GM13977 (cell line): ENCODE results near the gene RPS6KL1.

Experiments used
- DNase-seq: peaks from one replicate; pipeline ENCODE4 v3.0.0; 2012; ENCODE audit warnings: low spot score
- CTCF ChIP-seq: IDR thresholded peaks from 2 replicates; pipeline ENCODE4 v1.5.1; 2012; ENCODE audit warnings: mild to moderate bottlenecking, control low read depth; ENCODE audit not compliant: insufficient read depth; ENCODE audit errors: extremely low read depth, missing control alignments
- in situ Hi-C: fragments of 300-500 bp; cut with MboI; formaldehyde crosslinking; loops from one replicate; pipeline ENCODE4 v1.12.0; 2022; ENCODE audit warnings: low sequenced_read_pairs, low pct_unique_long_range_greater_than_20kb, mixed read lengths, inconsistent platforms; ENCODE audit not compliant: unreplicated experiment

RPS6KL1 gene

GRCh38 chr14:74929242-74929641 lies 6.2 kb upstream of the RPS6KL1 start:
- TF ChIP-seq CTCF, result no peak
- DNase-seq, result no peak
- in situ Hi-C loops, result no loop called here

- no peak for DNase-seq
- in situ Hi-C loops, result no loop called here
- no peak for TF ChIP-seq CTCF
Measured at GRCh38 chr14:74927225-74927624, 4.2 kb upstream of the RPS6KL1 start.

GRCh38 chr14:74924061-74924460 lies 1.0 kb upstream of the RPS6KL1 start:
- DNase-seq, result no peak
- in situ Hi-C loops, result no loop called here
- TF ChIP-seq CTCF, result no peak

GRCh38 chr14:74921987-74922751 lies 891 bp downstream of the RPS6KL1 start:
- DNase-seq, result no peak
- no peak for TF ChIP-seq CTCF
- in situ Hi-C loops, result no loop called here

- no peak for DNase-seq
- no peak for TF ChIP-seq CTCF
- in situ Hi-C loops, result no loop called here
Measured at GRCh38 chr14:74921053-74921620, 1.9 kb downstream of the RPS6KL1 start.

- TF ChIP-seq CTCF, result no peak
- no peak for DNase-seq
- in situ Hi-C loops, result no loop called here
Measured at GRCh38 chr14:74920281-74920680, 2.8 kb downstream of the RPS6KL1 start.
